ENCODE measurements around the gene ATF4. TPM values are rescaled to one million over a fixed set of nuclear protein-coding genes. Genes with fewer than 3 reads are reported as not detected.

The ATF4 gene
- total RNA-seq, 1 donor from 2014 or later = 173 TPM

- H3K36me3 ChIP-seq = peaks cover 0 to 11% of the 10 kb centered on the region in 2 donors
- H3K27ac ChIP-seq = no peak overlapping the region
- no peaks in the 10 kb centered on the region for H3K27me3 ChIP-seq
- no peak for DNase-seq (ENCODE audit: low spot score in 2 of 2)
- no peak overlapping the region for H3K4me3 ChIP-seq
- intact Hi-C loops (cut with DNase I) = loop anchor here (5.0 kb wide), 7 partner anchors 37 to 1972 kb away; partner anchors contain the start of genes ADSL, CBX7, CDC42EP1 and DMC1
- TF ChIP-seq CTCF (IDR thresholded peaks at IDR 0.05) = no peak
- no peaks in the 10 kb centered on the region for H3K9me3 ChIP-seq
- peaks cover 11 to 30% of the 10 kb centered on the region in 2 donors for H3K4me1 ChIP-seq
Observed at GRCh38 chr22:39534092-39534506, 13.7 kb downstream of the ATF4 start.

- TF ChIP-seq CTCF (IDR thresholded peaks at IDR 0.05) = peak; percentile 93 to 94 (median 93)
- Histone ChIP-seq H3K27me3 (no peaks in the 10 kb centered on the region), H3K27ac (no peak overlapping the region), H3K36me3 (peaks cover 0 to 6% of the 10 kb centered on the region in 2 donors), H3K9me3 (no peaks in the 10 kb centered on the region), H3K4me1 (peaks cover 7 to 23% of the 10 kb centered on the region in 2 donors), H3K4me3 (peak overlapping the region in 1 of 2 donors; percentile 27)
- DNase-seq (ENCODE audit: low spot score in 2 of 2) = peak in 1 of 2 donors; percentile 91
- intact Hi-C loops (cut with DNase I) = loop anchor here (5.0 kb wide), 9 partner anchors 37 to 1972 kb away; partner anchors contain the start of genes ADSL, CBX7, CDC42EP1 and DMC1
Observed at GRCh38 chr22:39534591-39535356, 14.4 kb downstream of the ATF4 start.

- intact Hi-C loops (cut with DNase I) = loop anchor here (5.0 kb wide), 2 partner anchors 272 to 487 kb away; no protein-coding TSS in a partner anchor
- no peak for DNase-seq (ENCODE audit: low spot score in 2 of 2)
- H3K4me3 ChIP-seq = no peak overlapping the region
- peaks cover 5 to 19% of the 10 kb centered on the region in 2 donors for H3K4me1 ChIP-seq
- no peaks in the 10 kb centered on the region for H3K27me3 ChIP-seq
- H3K36me3 ChIP-seq = peaks cover 0 to 1% of the 10 kb centered on the region in 2 donors
- no peaks in the 10 kb centered on the region for H3K9me3 ChIP-seq
- TF ChIP-seq CTCF (IDR thresholded peaks at IDR 0.05) = no peak
- H3K27ac ChIP-seq = no peak overlapping the region
Observed at GRCh38 chr22:39535357-39535725, 15.0 kb downstream of the ATF4 start.

GRCh38 chr22:39535831-39536449, 15.6 kb downstream of the ATF4 start:
- H3K9me3 ChIP-seq = no peaks in the 10 kb centered on the region
- H3K4me1 ChIP-seq = peaks cover 5 to 13% of the 10 kb centered on the region in 2 donors
- DNase-seq (ENCODE audit: low spot score in 2 of 2) = no peak
- intact Hi-C loops (cut with DNase I) = loop anchor here (5.0 kb wide), 2 partner anchors 271 to 486 kb away; no protein-coding TSS in a partner anchor
- H3K4me3 ChIP-seq = no peak overlapping the region
- no peak overlapping the region for H3K27ac ChIP-seq
- TF ChIP-seq CTCF (IDR thresholded peaks at IDR 0.05) = no peak
- no peaks in the 10 kb centered on the region for H3K27me3 ChIP-seq
- no peaks in the 10 kb centered on the region for H3K36me3 ChIP-seq

GRCh38 chr22:39536711-39537110, 16.3 kb downstream of the ATF4 start:
- H3K9me3 ChIP-seq = no peaks in the 10 kb centered on the region
- no peaks in the 10 kb centered on the region for H3K27me3 ChIP-seq
- intact Hi-C loops (cut with DNase I) = loop anchor here (5.0 kb wide), 2 partner anchors 271 to 486 kb away; no protein-coding TSS in a partner anchor
- H3K4me1 ChIP-seq = peaks cover under 1 to 5% of the 10 kb centered on the region in 2 donors
- H3K4me3 ChIP-seq = no peak overlapping the region
- H3K36me3 ChIP-seq = no peaks in the 10 kb centered on the region
- TF ChIP-seq CTCF (IDR thresholded peaks at IDR 0.05) = no peak
- no peak for DNase-seq (ENCODE audit: low spot score in 2 of 2)
- H3K27ac ChIP-seq = no peak overlapping the region
